NT2/D1 (cell line): ENCODE measurements around the gene ZBTB8OS.

ENCODE experiments used
- SUZ12 ChIP-seq: IDR thresholded peaks from 2 replicates; pipeline ENCODE4 v1.6.1; 2011; ENCODE audit not compliant: insufficient read length, insufficient read depth; ENCODE audit errors: extremely low read depth
- YY1 ChIP-seq: IDR thresholded peaks from 2 replicates; pipeline ENCODE4 v1.6.1; 2011; ENCODE audit not compliant: insufficient read length, insufficient read depth
- ZNF274 ChIP-seq: IDR thresholded peaks from 2 replicates; pipeline ENCODE4 v1.6.1; 2011; ENCODE audit warnings: mild to moderate bottlenecking, low read depth, low read length

DNA sequence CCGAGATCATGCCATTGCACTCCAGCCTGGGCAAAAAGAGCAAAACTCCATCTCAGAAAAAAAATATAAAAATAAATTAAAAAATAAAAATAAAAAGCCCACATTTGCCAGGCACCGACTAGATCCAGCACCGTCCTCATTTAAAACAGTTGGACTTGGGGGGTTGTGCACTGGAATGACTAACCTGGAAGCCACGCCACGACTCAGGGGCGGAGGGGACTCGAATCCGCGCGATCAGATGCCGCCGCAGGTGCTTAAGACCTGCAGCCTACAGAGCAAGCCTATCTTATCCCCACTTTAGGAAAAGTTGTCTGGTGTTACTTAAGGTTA, 38.5 kb downstream of the ZBTB8OS start:
- TF ChIP-seq ZNF274 (no peak), SUZ12 (no peak), YY1 (no peak)
